Measurements from ENCODE around the gene STARD3.

Gene STARD3

DNA sequence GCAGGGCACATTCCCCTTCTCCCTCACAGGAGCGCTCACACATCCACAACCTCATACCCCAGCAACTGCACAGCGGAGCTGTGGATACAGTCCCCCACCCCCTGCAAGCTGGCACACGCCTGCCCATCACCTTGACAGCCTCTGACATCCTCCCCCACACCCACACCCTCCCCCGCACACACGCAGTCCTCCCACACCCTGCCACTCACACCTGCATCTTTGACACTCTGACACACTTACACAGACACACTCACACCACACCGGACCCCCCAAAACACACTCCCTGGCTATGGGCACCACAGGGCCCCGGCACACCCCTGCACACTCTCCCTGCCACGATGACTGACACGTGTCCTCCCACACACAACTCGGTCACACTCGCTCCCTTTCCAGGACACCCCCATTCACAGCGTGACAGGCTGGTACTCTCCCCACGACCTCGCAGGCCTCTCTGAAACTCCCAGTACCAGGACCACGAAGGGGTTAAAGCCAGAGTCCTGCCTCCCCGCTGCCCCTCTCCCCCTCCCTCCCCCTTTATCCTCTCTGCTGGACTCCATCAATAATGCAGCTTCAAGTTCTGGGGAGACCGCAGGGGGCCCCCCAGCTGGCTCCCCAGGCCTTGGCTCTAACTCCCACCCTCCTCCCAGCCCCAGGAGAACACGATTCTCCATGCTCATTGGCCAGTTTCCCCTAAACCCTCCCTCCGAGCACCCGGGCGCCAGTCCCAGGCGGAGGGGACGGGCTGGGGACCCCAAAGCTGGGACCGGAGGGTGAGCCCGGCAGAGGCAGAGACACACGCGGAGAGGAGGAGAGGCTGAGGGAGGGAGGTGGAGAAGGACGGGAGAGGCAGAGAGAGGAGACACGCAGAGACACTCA is 10.5 kb upstream of the STARD3 start, which contains the start of gene PPP1R1B:
Gene PPP1R1B (plus strand): TSS at position 782 of the 876 bp plus-strand sequence. CDS start 441 bp downstream, outside the sequence.
- Histone ChIP-seq H3K9ac (ENCODE audit: low read depth, low read length, poor library complexity, severe bottlenecking) (no peak within 1 kb of the TSS), H3K4me3 (ENCODE audit: low read length, poor library complexity, severe bottlenecking) (no peak within 1 kb of the TSS), H3K9me2 (replicated peaks; ENCODE audit: low read depth, low read length) (no peaks in the 10 kb centered on the region), H3K79me2 (ENCODE audit: insufficient read depth, low read length) (no peaks in the 10 kb centered on the region), H3K27me3 (ENCODE audit: insufficient read depth, low read length, poor library complexity, severe bottlenecking) (no peaks in the 10 kb centered on the region), H3K36me3 (ENCODE audit: insufficient read depth, low read length) (no peaks in the 10 kb centered on the region), H4K20me1 (ENCODE audit: insufficient read depth, low read length, poor library complexity, severe bottlenecking) (no peaks in the 10 kb centered on the region), H3K4me1 (ENCODE audit: insufficient read depth, low read length, poor library complexity, severe bottlenecking) (peaks cover 8% of the 10 kb centered on the region), H3K4me2 (ENCODE audit: low read depth, low read length, poor library complexity, severe bottlenecking) (no peak within 1 kb of the TSS), H3K9me3 (ENCODE audit: insufficient read depth, low read depth, low read length) (no peaks in the 10 kb centered on the region), H2AFZ (ENCODE audit: low read length) (no peak within 1 kb of the TSS), H3F3A (ENCODE audit: low read depth) (no peaks in the 10 kb centered on the region)
- no peak for TF ChIP-seq EZH2phosphoT487 (IDR thresholded peaks at IDR 0.05; ENCODE audit: borderline replicate concordance)
- TF ChIP-seq CTCF (conservative IDR thresholded peaks at IDR 0.05; ENCODE audit: low read length): no peak

GRCh38 chr17:39627047-39627711 is 9.8 kb upstream of the STARD3 start:
- no peak for TF ChIP-seq CTCF (conservative IDR thresholded peaks at IDR 0.05; ENCODE audit: low read length)
- TF ChIP-seq EZH2phosphoT487 (IDR thresholded peaks at IDR 0.05; ENCODE audit: borderline replicate concordance): no peak
- Histone ChIP-seq H3K9ac (ENCODE audit: low read depth, low read length, poor library complexity, severe bottlenecking) (no peak overlapping the region), H3K27me3 (ENCODE audit: insufficient read depth, low read length, poor library complexity, severe bottlenecking) (no peaks in the 10 kb centered on the region), H3K4me1 (ENCODE audit: insufficient read depth, low read length, poor library complexity, severe bottlenecking) (peaks cover 8% of the 10 kb centered on the region), H3K9me2 (replicated peaks; ENCODE audit: low read depth, low read length) (no peaks in the 10 kb centered on the region), H2AFZ (ENCODE audit: low read length) (no peak overlapping the region), H3F3A (ENCODE audit: low read depth) (no peaks in the 10 kb centered on the region), H3K4me3 (ENCODE audit: low read length, poor library complexity, severe bottlenecking) (no peak overlapping the region), H3K79me2 (ENCODE audit: insufficient read depth, low read length) (no peaks in the 10 kb centered on the region), H4K20me1 (ENCODE audit: insufficient read depth, low read length, poor library complexity, severe bottlenecking) (no peaks in the 10 kb centered on the region), H3K9me3 (ENCODE audit: insufficient read depth, low read depth, low read length) (no peaks in the 10 kb centered on the region), H3K4me2 (ENCODE audit: low read depth, low read length, poor library complexity, severe bottlenecking) (no peak overlapping the region), H3K36me3 (ENCODE audit: insufficient read depth, low read length) (no peaks in the 10 kb centered on the region)

DNA sequence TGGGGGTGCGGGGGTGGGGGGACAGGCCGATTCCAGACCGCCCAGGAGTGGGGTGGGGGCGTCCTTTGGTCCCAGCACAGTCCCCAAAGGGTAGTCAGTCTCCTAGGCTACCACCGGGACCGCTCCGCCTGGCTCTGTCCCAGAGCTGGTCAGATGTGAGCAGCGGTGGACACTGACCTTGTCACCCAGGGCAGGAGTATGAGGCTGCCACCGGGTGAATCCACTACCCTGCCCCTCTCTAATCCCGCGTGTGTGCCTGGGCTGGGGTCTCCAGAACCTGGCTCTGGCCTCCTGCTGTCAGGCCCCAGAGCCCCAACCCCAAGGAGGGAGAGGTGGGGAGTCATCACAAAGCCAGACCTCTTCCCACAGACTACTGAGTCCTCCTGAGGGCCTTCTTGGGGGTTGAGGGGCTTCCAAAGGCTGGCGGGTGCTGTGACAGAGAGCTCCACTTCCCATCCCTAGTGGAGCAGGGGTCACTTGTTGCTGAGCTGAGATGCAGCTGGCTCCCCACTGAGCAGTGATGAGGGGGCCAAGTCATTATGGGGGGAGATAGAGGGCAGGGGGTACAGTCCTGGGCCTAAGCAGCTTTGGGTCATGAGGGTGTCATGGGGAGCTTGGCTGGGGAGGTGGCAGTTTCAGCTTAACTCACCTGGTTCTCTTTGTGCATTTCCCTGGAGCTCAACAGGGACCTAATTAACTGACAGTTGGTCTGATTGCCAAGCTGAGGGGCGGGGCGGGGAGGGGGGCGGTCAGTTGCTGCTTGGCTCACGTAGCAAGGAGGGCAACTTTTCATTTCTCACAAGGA is 9.0 kb upstream of the STARD3 start:
- H3K4me1 ChIP-seq (ENCODE audit: insufficient read depth, low read length, poor library complexity, severe bottlenecking): peaks cover 9% of the 10 kb centered on the region

More for the DNA sequence above, 9.0 kb upstream of the STARD3 start:
- Histone ChIP-seq H3K4me2 (ENCODE audit: low read depth, low read length, poor library complexity, severe bottlenecking) (no peak overlapping the region), H3F3A (ENCODE audit: low read depth) (no peaks in the 10 kb centered on the region), H3K36me3 (ENCODE audit: insufficient read depth, low read length) (no peaks in the 10 kb centered on the region), H4K20me1 (ENCODE audit: insufficient read depth, low read length, poor library complexity, severe bottlenecking) (no peaks in the 10 kb centered on the region), H3K27me3 (ENCODE audit: insufficient read depth, low read length, poor library complexity, severe bottlenecking) (no peaks in the 10 kb centered on the region), H3K9me2 (replicated peaks; ENCODE audit: low read depth, low read length) (no peaks in the 10 kb centered on the region), H3K9ac (ENCODE audit: low read depth, low read length, poor library complexity, severe bottlenecking) (no peak overlapping the region), H3K79me2 (ENCODE audit: insufficient read depth, low read length) (no peaks in the 10 kb centered on the region), H3K4me3 (ENCODE audit: low read length, poor library complexity, severe bottlenecking) (no peak overlapping the region), H2AFZ (ENCODE audit: low read length) (no peak overlapping the region), H3K9me3 (ENCODE audit: insufficient read depth, low read depth, low read length) (no peaks in the 10 kb centered on the region)
- TF ChIP-seq EZH2phosphoT487 (IDR thresholded peaks at IDR 0.05; ENCODE audit: borderline replicate concordance) (no peak), CTCF (conservative IDR thresholded peaks at IDR 0.05; ENCODE audit: low read length) (no peak)
